BLaER1 (cell line): Measurements from ENCODE around the gene PTGR3.

Experiments
- H3K27ac ChIP-seq: shearing (Covaris generic); formaldehyde crosslinking; 2 replicates; pipeline ENCODE4 v1.8.1; 2022
- H3K27me3 ChIP-seq: shearing (Covaris generic); formaldehyde crosslinking; 2 replicates; pipeline ENCODE4 v1.8.1; 2022
- H3K36me3 ChIP-seq: shearing (Covaris generic); formaldehyde crosslinking; 2 replicates; pipeline ENCODE4 v1.8.1; 2022
- H3K4me1 ChIP-seq: shearing (Covaris generic); formaldehyde crosslinking; 2 replicates; pipeline ENCODE4 v1.8.1; 2022
- H3K4me2 ChIP-seq: shearing (Covaris generic); formaldehyde crosslinking; 2 replicates; pipeline ENCODE4 v1.8.1; 2022
- H3K4me3 ChIP-seq: shearing (Covaris generic); formaldehyde crosslinking; 2 replicates; pipeline ENCODE4 v1.8.1; 2022
- H3K9ac ChIP-seq: shearing (Covaris generic); formaldehyde crosslinking; 2 replicates; pipeline ENCODE4 v1.8.1; 2022
- H3K9me3 ChIP-seq: shearing (Covaris generic); formaldehyde crosslinking; 2 replicates; pipeline ENCODE4 v1.8.1; 2022
- H4K20me1 ChIP-seq: shearing (Covaris generic); formaldehyde crosslinking; 2 replicates; pipeline ENCODE4 v1.8.1; 2022
- Cebpa-rat ChIP-seq: shearing (Covaris generic); IDR thresholded peaks from 2 replicates; pipeline ENCODE4 v1.8.1; 2022

Gene PTGR3

GRCh38 chr18:75204732-75205513 is 4.0 kb downstream of the PTGR3 start:
- Histone ChIP-seq H3K4me1 (peaks cover 41% of the 10 kb centered on the region), H3K4me3 (peak overlapping the region; percentile 46), H3K9ac (no peak overlapping the region), H3K4me2 (peak overlapping the region; percentile 77), H3K27me3 (peaks cover 50% of the 10 kb centered on the region), H3K9me3 (no peaks in the 10 kb centered on the region), H3K36me3 (peaks cover 36% of the 10 kb centered on the region), H4K20me1 (peaks cover 82% of the 10 kb centered on the region), H3K27ac (no peak overlapping the region)
- no peak for TF ChIP-seq Cebpa-rat

- no peak overlapping the region for H3K9ac ChIP-seq
- TF ChIP-seq Cebpa-rat, result no peak
- H3K4me3 ChIP-seq, result peak overlapping the region; percentile 46
- H3K27me3 ChIP-seq, result peaks cover 50% of the 10 kb centered on the region
- H3K4me1 ChIP-seq, result peaks cover 40% of the 10 kb centered on the region
- no peaks in the 10 kb centered on the region for H3K9me3 ChIP-seq
- peaks cover 88% of the 10 kb centered on the region for H4K20me1 ChIP-seq
- H3K27ac ChIP-seq, result no peak overlapping the region
- peak overlapping the region; percentile 77 for H3K4me2 ChIP-seq
- peaks cover 42% of the 10 kb centered on the region for H3K36me3 ChIP-seq
Observed at GRCh38 chr18:75204269-75204731, 4.6 kb downstream of the PTGR3 start.

- Histone ChIP-seq H4K20me1 (peaks cover 94% of the 10 kb centered on the region), H3K4me1 (peaks cover 40% of the 10 kb centered on the region), H3K4me2 (peak overlapping the region; percentile 77), H3K27ac (no peak overlapping the region), H3K9ac (no peak overlapping the region), H3K36me3 (peaks cover 42% of the 10 kb centered on the region), H3K9me3 (no peaks in the 10 kb centered on the region), H3K4me3 (peak overlapping the region; percentile 46; the same call in 1 of the 2 replicates), H3K27me3 (peaks cover 50% of the 10 kb centered on the region)
- TF ChIP-seq Cebpa-rat, result no peak
Observed at GRCh38 chr18:75203416-75204268, 5.3 kb downstream of the PTGR3 start.

- Histone ChIP-seq H3K9ac (no peak overlapping the region), H3K4me1 (peaks cover 42% of the 10 kb centered on the region), H3K27ac (no peak overlapping the region), H4K20me1 (peaks cover 93% of the 10 kb centered on the region), H3K36me3 (peaks cover 42% of the 10 kb centered on the region), H3K4me2 (no peak overlapping the region), H3K9me3 (no peaks in the 10 kb centered on the region), H3K27me3 (peaks cover 46% of the 10 kb centered on the region), H3K4me3 (no peak overlapping the region)
- TF ChIP-seq Cebpa-rat, result no peak
Observed at GRCh38 chr18:75202696-75203365, 6.1 kb downstream of the PTGR3 start.

- peaks cover 29% of the 10 kb centered on the region for H3K4me1 ChIP-seq
- H3K27ac ChIP-seq, result no peak overlapping the region
- H3K9ac ChIP-seq, result no peak overlapping the region
- H3K4me2 ChIP-seq, result no peak overlapping the region
- peaks cover 80% of the 10 kb centered on the region for H4K20me1 ChIP-seq
- H3K36me3 ChIP-seq, result peaks cover 42% of the 10 kb centered on the region
- no peak overlapping the region for H3K4me3 ChIP-seq
- H3K9me3 ChIP-seq, result no peaks in the 10 kb centered on the region
- TF ChIP-seq Cebpa-rat, result no peak
- peaks cover 34% of the 10 kb centered on the region for H3K27me3 ChIP-seq
Observed at GRCh38 chr18:75201282-75202270, 7.4 kb downstream of the PTGR3 start.

- no peak overlapping the region for H3K4me3 ChIP-seq
- peaks cover 72% of the 10 kb centered on the region for H4K20me1 ChIP-seq
- peaks cover 44% of the 10 kb centered on the region for H3K36me3 ChIP-seq
- H3K27ac ChIP-seq, result no peak overlapping the region
- H3K9me3 ChIP-seq, result no peaks in the 10 kb centered on the region
- peaks cover 25% of the 10 kb centered on the region for H3K27me3 ChIP-seq
- peaks cover 21% of the 10 kb centered on the region for H3K4me1 ChIP-seq
- H3K4me2 ChIP-seq, result no peak overlapping the region
- H3K9ac ChIP-seq, result no peak overlapping the region
- TF ChIP-seq Cebpa-rat, result no peak
Observed at GRCh38 chr18:75200605-75201280, 8.2 kb downstream of the PTGR3 start.

- Histone ChIP-seq H3K9ac (no peak overlapping the region), H3K36me3 (peaks cover 48% of the 10 kb centered on the region), H4K20me1 (peaks cover 65% of the 10 kb centered on the region), H3K27ac (no peak overlapping the region), H3K4me1 (peaks cover 18% of the 10 kb centered on the region), H3K9me3 (no peaks in the 10 kb centered on the region), H3K4me2 (no peak overlapping the region), H3K4me3 (no peak overlapping the region), H3K27me3 (peaks cover 19% of the 10 kb centered on the region)
- no peak for TF ChIP-seq Cebpa-rat
Observed at GRCh38 chr18:75200071-75200470, 8.9 kb downstream of the PTGR3 start.

GRCh38 chr18:75199327-75199726 is 9.6 kb downstream of the PTGR3 start:
- Histone ChIP-seq H3K4me2 (no peak overlapping the region), H3K4me1 (peaks cover 11% of the 10 kb centered on the region), H3K4me3 (no peak overlapping the region), H3K27me3 (peaks cover 11% of the 10 kb centered on the region), H4K20me1 (peaks cover 58% of the 10 kb centered on the region), H3K27ac (no peak overlapping the region), H3K9me3 (no peaks in the 10 kb centered on the region), H3K9ac (no peak overlapping the region), H3K36me3 (peaks cover 41% of the 10 kb centered on the region)
- no peak for TF ChIP-seq Cebpa-rat
